ENCODE measurements around the gene SPPL2A.
"Not testable (repeated sequence)": the region's sequence is repeated elsewhere in the genome, so short reads cannot be mapped to it uniquely, and the experiment has no call there.

The SPPL2A gene

DNA sequence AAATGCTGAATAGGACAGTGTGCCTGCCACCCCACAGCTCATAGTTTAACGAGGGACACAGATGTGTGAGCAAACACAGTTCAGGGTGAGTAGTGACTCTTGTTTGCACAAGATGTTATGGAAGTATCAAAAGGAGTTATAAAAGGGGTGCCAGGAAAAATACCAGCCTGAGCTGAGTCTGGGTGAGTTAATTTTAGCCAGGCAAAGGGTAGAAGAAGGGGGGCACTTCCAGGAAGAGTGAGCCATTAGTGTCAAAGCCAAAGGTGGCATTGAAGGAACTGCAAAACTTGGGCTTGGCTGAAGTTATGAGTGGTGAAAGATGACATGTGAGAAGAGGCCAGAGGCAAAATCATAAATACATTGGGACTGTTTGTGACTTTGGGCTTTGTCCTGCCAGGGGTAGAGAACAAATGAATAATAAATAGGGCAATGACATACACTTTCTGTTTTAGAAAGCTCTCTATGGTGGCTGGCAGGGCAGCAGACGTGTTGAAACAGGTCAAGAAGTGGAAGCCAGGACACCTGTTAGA, 1.9 kb upstream of the SPPL2A start:
- no peak for DNase-seq

DNA sequence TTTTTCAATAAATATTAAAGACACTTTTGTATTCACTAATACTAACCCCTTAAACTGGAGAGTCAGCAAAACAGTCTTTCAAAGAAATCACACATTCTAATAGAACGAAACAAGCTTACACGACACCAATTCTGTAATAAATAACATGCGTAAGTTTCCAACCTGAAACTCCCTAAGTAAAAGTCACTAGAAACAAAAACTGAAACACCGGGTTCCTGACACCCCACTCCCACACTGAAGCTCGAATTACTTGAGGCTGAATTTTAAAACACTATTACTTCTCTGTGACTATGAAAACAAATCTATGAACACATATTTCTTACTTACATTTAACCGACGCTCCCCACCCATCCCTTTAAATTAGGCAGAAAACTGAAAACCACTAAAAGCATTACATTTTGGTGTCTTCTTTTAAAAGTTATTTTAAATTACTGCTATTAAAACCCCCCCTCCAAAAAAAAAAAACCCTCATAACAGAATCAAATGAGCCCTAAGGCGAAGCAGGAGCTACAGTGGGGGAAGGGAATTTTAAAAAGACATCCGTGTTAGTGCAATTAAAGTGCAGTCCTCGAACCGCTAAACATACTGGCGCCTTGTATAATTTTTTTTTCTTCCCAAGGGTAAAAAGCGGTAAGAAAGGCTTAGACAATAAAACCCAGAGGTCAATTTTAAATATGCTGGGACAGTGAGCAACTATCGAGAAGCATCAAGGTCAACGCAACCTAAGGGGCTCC, 878 bp downstream of the SPPL2A start:
- DNase-seq, result peak in 1 of 2 donors; percentile 17

GRCh38 chr15:50758712-50759205, 6.7 kb downstream of the SPPL2A start:
- no peak for DNase-seq

GRCh38 chr15:50753463-50753862, 12.0 kb downstream of the SPPL2A start:
- DNase-seq, result no peak

DNA sequence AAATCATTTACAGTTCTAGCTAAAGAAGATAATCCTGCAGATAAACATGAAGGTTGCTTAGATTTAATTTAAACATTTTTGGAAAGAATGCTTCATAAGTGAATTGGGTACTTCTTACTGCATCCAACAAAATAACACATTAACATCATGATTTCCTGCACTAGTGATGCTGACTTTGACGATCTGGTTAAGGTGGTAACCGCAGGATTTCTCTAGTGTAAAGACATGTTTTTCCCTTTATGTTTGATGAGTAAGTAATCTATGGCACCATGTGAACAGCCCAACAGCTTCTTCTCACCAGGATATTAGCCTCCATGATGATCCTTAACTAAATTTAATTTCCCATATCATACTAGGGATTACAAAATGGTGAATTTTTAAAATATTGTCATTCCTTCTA, 14.1 kb downstream of the SPPL2A start:
- no peak for DNase-seq

DNA sequence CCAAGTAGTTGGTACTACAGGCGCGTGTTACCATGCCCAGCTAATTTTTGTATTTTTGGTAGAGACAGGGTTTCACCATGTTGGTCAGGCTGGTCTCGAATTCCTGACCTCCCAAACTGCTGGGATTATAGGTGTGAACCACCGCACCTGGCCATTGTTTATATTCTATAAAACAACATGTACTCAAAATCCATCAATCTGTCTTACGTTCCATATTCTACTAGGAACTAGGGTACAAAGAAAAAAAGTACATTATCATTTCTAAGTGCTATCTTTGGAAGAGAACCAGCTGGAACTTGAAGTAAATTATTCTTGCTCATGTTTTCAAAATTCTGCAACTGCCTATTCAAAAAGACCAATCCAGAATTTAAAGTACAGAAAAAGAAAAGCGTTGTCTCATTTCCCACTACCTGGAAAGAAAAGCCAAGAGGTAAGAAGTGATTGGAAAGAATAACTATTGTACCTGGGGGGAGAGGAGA, 15.2 kb downstream of the SPPL2A start:
- DNase-seq, result no peak

DNA sequence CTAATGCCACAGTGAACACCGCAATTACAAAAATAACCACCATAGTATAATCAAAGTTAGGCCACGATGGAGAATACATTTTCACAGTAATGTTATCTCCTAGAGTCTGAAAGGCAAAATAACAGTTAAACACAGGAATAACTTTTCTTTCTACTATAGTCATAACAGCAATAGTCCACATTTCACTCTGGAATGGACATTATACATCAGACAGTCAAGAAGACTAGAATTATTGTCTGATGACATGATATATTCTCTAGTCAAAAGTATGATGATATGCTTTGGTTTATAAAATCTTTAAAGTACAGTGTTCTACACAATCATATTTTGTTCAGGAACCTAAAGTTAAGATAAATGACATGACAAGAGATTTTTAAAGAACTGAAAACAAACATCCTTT, 18.0 kb downstream of the SPPL2A start:
- DNase-seq, result no peak

DNA sequence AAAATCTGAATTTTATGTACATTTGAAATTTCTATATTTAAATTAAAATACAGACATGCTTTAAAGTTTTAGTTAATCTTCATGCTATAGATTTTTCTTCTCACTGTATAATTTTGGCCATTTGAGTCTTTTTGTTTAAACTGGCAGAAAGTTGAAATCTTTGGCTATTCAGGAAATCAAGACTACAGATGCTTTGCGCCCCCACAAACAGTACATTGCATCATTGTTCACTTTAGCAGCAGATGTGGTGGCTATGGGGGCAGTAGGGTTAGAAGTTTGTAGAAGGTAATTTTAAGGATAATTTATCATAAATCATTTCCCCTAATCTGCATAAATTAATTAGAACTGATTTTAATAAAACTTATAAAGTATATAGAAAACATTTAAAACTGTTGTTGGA, 20.9 kb downstream of the SPPL2A start:
- no peak for DNase-seq

DNA sequence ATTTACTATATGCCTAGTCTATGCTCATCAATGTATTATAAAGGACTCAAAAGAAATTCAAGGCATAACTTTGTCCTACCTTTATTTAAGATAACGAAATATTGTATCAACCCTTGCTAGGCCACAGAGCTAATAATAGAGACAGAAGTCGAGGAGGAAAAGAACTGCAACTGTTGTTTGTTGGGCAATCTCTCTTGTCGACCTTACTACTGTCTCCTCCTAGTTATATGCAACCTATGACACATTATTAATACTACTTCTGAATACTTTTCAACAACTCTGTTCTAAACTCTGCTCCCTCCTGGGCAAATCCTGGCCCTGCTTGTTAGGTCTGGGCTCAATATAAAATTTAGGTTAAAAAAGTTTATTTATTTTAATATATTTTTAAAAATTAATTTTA, 24.6 kb downstream of the SPPL2A start:
- no peak for DNase-seq

- DNase-seq, result no peak
These were observed 28.7 kb downstream of the SPPL2A start for GRCh38 chr15:50736823-50737222.

GRCh38 chr15:50735156-50735555, 30.4 kb downstream of the SPPL2A start:
- DNase-seq, result no peak

GRCh38 chr15:50726315-50726714, 39.2 kb downstream of the SPPL2A start:
- no peak for DNase-seq

DNA sequence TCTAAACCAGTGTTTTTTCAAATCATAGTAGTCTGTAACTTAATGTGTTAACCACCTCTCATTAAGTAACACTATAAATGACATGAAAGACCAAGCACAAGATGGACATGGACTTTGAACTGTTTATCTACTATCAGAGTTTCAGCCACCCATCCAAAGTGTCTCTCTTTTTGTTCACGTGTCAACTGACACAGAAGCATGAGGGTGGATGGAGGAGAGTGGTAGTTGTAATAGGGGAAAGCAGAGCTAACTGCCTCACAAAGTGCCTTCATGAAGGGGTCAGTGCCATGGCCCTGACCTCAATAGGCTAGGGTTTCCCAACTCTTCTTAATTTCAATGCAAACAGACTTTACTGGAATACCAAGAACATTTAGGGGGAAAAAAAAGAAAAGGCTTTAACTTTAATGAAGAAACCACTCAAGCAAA, 46.8 kb downstream of the SPPL2A start:
- no peak for DNase-seq

GRCh38 chr15:50712018-50712417, 53.5 kb downstream of the SPPL2A start:
- DNase-seq, result no peak

DNA sequence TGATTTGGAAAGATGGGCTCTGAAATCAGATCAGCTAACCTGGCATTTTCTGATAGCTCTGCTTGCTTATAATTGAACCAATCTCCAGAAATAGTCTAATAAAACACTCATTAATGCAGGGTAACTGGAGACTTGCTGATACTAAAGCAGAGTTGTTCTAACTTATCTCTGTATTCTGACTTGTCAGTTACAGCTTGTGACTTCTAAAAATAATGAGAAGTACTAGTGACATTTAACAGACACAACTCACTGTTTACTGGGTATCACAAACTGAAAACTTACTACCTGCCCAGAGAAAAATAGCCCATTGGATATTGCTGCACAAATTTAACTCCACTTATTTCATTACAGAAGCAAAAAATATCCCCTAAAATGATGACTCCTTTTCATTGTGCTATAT, 54.9 kb downstream of the SPPL2A start:
- DNase-seq, result no peak

GRCh38 chr15:50707878-50708427, 57.6 kb downstream of the SPPL2A start:
- no peak for DNase-seq

DNA sequence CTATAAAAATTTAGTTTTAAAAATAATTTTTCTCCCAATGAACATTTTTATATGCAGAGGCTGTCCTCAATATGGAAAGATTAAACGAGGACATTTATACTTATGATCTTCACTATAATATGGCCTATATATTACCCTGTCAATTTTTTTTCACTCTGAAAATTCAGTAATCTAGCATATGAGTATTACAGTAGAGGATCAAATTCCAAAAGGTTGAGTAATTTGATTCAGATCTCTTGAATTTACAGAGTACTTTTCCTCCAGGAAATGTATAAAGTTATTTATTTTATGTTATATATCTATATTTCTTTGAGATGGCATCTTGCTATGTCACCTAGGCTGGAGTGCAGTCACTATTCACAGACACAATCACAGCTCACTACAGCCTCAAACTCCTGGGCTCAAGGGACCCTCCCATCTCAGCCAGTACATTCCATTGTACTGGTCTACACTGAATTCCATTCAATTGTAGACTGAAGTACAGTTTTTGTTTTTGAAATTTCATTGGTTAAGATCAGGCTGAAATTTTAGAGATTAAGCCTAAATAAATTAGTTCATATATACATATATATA, 62.7 kb downstream of the SPPL2A start:
- DNase-seq, result no peak

DNA sequence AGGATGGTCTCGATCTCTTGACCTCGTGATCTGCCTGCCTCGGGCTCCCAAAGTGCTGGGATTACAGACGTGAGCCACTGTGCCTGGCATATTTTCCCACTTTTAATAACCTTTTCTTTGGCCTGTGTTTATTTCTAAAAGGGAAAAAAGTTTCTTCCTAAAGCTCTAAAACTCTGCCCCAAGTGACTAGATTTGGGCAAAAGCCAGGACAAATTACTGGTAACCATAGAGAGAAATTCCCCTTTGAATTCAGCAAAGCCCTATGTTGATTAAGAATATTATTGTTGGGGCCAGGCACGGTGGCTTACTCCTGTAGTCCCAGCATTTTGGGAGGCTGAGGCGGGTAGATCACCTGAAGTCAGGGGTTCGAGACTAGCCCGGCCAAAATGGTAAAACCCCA, 67.4 kb downstream of the SPPL2A start:
- DNase-seq, result no peak

DNA sequence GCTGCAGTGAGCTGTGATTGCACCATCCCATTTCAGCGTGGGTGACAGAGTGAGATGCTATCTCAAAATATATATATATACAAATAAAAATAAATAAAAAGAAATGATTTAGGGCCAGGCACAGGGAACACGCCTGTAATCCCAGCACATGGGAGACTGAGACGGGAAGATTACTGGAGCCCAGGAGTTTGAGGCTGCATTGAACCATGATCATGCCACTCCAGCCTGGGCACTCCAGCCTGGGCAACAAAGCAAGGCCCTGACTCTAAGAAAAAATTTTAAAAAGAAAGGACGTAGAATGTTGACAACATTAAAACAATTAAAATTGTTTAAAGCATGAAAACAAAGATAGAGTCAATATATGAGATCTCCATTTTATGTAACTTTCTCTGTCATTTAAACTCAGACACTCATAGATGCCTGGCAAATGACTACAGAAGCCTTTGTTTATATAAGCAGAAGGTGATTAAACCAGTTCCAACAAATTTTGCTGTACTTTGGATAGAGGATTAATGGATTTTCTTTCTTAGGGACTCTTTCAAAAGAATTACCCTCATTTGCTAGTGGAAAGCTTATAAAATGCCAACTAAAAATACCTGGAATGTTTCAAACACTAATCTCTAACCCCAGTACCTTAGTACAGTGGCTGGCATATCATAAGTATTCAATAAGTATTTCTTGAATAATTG, 68.3 kb downstream of the SPPL2A start:
- no peak for DNase-seq

DNA sequence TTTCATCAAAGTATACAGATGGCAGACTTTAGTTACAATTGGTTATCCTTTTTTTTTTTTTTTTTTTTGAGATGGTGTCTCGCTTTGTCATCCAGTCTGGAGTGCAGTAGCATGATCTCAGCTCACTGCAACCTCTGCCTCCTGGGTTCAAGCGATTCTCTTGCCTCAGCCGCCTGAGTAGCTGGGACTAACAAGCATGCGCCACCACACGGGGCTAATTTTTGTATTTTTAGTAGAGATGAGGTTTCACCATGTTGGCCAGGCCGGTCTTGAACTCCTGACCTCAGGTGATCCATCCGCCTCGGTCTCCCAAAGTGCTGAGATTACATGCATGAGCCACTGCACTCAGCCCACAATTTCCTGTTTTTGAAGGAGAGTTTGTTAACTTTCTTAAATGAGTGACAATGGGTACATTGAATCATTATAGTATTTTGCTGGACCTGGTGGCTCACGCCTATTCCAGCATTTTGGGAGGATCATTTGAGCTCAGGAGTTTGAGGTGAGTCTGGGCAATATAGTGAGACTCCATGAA, 70.8 kb downstream of the SPPL2A start:
- not testable (repeated sequence) for DNase-seq

GRCh38 chr15:50687302-50687902, 78.1 kb downstream of the SPPL2A start:
- peak in 1 of 2 donors; percentile 44 for DNase-seq

- DNase-seq, result peak; percentile 76 to 82
These were observed 78.8 kb downstream of the SPPL2A start, which contains the start of gene TRPM7 for GRCh38 chr15:50686469-50687301. Gene TRPM7, minus strand, starts transcription at chr15:50686797. Its CDS starts 264 bp downstream, at chr15:50686533.
